CD4-positive, alpha-beta T cell treated with Interleukin-4 for 1 hour (primary cell): ENCODE data around the gene ASAP2.
"Not testable (repeated sequence)": the region's sequence is repeated elsewhere in the genome, so short reads cannot be mapped to it uniquely, and the experiment has no call there.

Experiments used
- DNase-seq, 2 donors: peaks; one replicate each; pipeline ENCODE4 v3.0.0-alpha.2; 2020 to 2022

Gene ASAP2

GRCh38 chr2:9256147-9256546 lies 49.5 kb downstream of the ASAP2 start:
- DNase-seq: no peak

GRCh38 chr2:9256570-9257043 lies 50.0 kb downstream of the ASAP2 start:
- DNase-seq: no peak

GRCh38 chr2:9258501-9258900 lies 51.9 kb downstream of the ASAP2 start:
- DNase-seq: no peak

GRCh38 chr2:9258953-9259399 lies 52.4 kb downstream of the ASAP2 start:
- no peak for DNase-seq

- DNase-seq: no peak
Observed at GRCh38 chr2:9260464-9260918, 53.9 kb downstream of the ASAP2 start.

- DNase-seq: no peak
Observed at GRCh38 chr2:9261231-9261883, 54.7 kb downstream of the ASAP2 start.

GRCh38 chr2:9262671-9263171 lies 56.1 kb downstream of the ASAP2 start:
- DNase-seq: no peak

GRCh38 chr2:9263428-9263827 lies 56.8 kb downstream of the ASAP2 start:
- DNase-seq: no peak

GRCh38 chr2:9264301-9264700 lies 57.7 kb downstream of the ASAP2 start:
- no peak for DNase-seq

- no peak for DNase-seq
Observed at GRCh38 chr2:9266711-9267110, 60.1 kb downstream of the ASAP2 start.

- not testable (repeated sequence) for DNase-seq
Observed at GRCh38 chr2:9267286-9267685, 60.7 kb downstream of the ASAP2 start.

GRCh38 chr2:9268301-9269080 lies 61.9 kb downstream of the ASAP2 start:
- no peak for DNase-seq

GRCh38 chr2:9269295-9269694 lies 62.7 kb downstream of the ASAP2 start:
- no peak for DNase-seq

- no peak for DNase-seq
Observed at GRCh38 chr2:9269695-9270360, 63.2 kb downstream of the ASAP2 start.

GRCh38 chr2:9271091-9271490 lies 64.5 kb downstream of the ASAP2 start:
- no peak for DNase-seq

GRCh38 chr2:9271691-9272090 lies 65.1 kb downstream of the ASAP2 start:
- DNase-seq: no peak

GRCh38 chr2:9273486-9274130 lies 67.0 kb downstream of the ASAP2 start:
- DNase-seq: no peak

- DNase-seq: no peak
Observed at GRCh38 chr2:9274701-9275343, 68.2 kb downstream of the ASAP2 start.

- DNase-seq: no peak
Observed at GRCh38 chr2:9275399-9275798, 68.8 kb downstream of the ASAP2 start.

GRCh38 chr2:9276074-9276473 lies 69.5 kb downstream of the ASAP2 start:
- DNase-seq: no peak

GRCh38 chr2:9276901-9277451 lies 70.4 kb downstream of the ASAP2 start:
- DNase-seq: no peak

- no peak for DNase-seq
Observed at GRCh38 chr2:9278439-9278838, 71.8 kb downstream of the ASAP2 start.
